K562 (cell line): ENCODE data around the gene FRMD3. TPM values are rescaled to one million over a fixed set of nuclear protein-coding genes. Genes with fewer than 3 reads are reported as not detected.

Experiments
- ATAC-seq: fragments of 200-7000 bp; cut with Tn5 transposase; 3 replicates; pipeline ENCODE4 v1.9.1; 2020; ENCODE audit warnings: moderate library complexity
- BruUV-seq: library from RNA; stranded (reverse); fragments of 400-500 nt; replicated peaks from 2 replicates; lab custom pipeline; 2021; lab: Mats Ljungman, UMichigan
- CTCF ChIA-PET: fragments of 300-600 bp; formaldehyde crosslinking; extraction: SDS; loops from one replicate; lab custom pipeline; 2021; ENCODE audit warnings: low intra/inter-chr PET ratio; lab: Yijun Ruan, JAX
- POLR2A ChIA-PET: fragments of 300-600, 350-650 bp; sonication (Branson Sonifier 250); formaldehyde crosslinking; extraction: SDS; loops from one replicate; lab custom pipeline; 2021; ENCODE audit warnings: antibody characterized with exemption, inconsistent platforms; lab: Yijun Ruan, JAX
- DNase-seq, 4 experiments: peaks; one replicate each; pipeline versions ENCODE4 v3.0.0 to v3.0.0-alpha.2; 2011 to 2018; ENCODE audit warnings: low spot score in 3 of 4, mixed read lengths in 3 of 4; ENCODE audit errors: extremely low read depth in 1 of 4
- FAIRE-seq: peaks from 2 replicates; lab custom pipeline; 2011; peaks lifted over from hg19 to GRCh38; lab: Jason Lieb, UNC
- H2AFZ ChIP-seq: 2 replicates; pipeline ENCODE4 v1.6.0; 2011; ENCODE audit warnings: low read depth, low read length, control low read depth, inconsistent platforms
- H3K27ac ChIP-seq: fragments of 200-600 bp; 3 replicates; pipeline ENCODE4 v1.8.0; 2011; ENCODE audit warnings: low read depth, mild to moderate bottlenecking, control low read depth, inconsistent platforms, low read length, moderate library complexity, mixed read lengths; ENCODE audit errors: extremely low read depth
- H3K27me3 ChIP-seq, 2 experiments: fragments of 300-600 bp in 1 of 2; 2 replicates in 1 of 2; 3 replicates in 1 of 2; pipeline versions ENCODE4 v1.6.0 to v1.8.0; 2011; ENCODE audit warnings: inconsistent platforms in 2 of 2, low read length in 2 of 2, mild to moderate bottlenecking in 1 of 2, mixed read lengths in 1 of 2, moderate library complexity in 1 of 2; ENCODE audit not compliant: control insufficient read depth in 2 of 2, insufficient read depth in 2 of 2
- H3K36me3 ChIP-seq: fragments of 300-600 bp; 3 replicates; pipeline ENCODE4 v1.8.0; 2011; ENCODE audit warnings: mild to moderate bottlenecking, low read length, inconsistent platforms; ENCODE audit not compliant: control insufficient read depth, insufficient read depth
- H3K4me1 ChIP-seq, 2 experiments: fragments of 200-600 bp in 1 of 2; replicated peaks in 1 of 2; 2 replicates in 1 of 2; 3 replicates in 1 of 2; pipeline versions ENCODE4 v1.5.1 to v1.8.0; 2011; ENCODE audit warnings: inconsistent platforms in 2 of 2, low read length in 2 of 2, mild to moderate bottlenecking in 1 of 2, mixed read lengths in 1 of 2, moderate library complexity in 1 of 2; ENCODE audit not compliant: control insufficient read depth in 2 of 2, insufficient read depth in 2 of 2
- H3K4me2 ChIP-seq: 2 replicates; pipeline ENCODE4 v1.6.1; 2011; ENCODE audit warnings: low read length, control low read depth, inconsistent platforms, mixed read lengths; ENCODE audit not compliant: insufficient read depth
- H3K4me3 ChIP-seq: fragments of 200-600 bp; sonication (generic), shearing (Covaris generic); 2 replicates; pipeline ENCODE4 v1.5.1; 2016; ENCODE audit warnings: control low read depth, inconsistent platforms
- H3K79me2 ChIP-seq: fragments of 200-600 bp; 3 replicates; pipeline ENCODE4 v1.8.0; 2011; ENCODE audit warnings: low read length, inconsistent platforms; ENCODE audit not compliant: control insufficient read depth, insufficient read depth
- H3K9ac ChIP-seq, 2 experiments: 2 replicates each; pipeline versions ENCODE4 v1.6.0 to v1.6.1; 2011; ENCODE audit warnings: low read depth in 2 of 2, low read length in 2 of 2, control low read depth in 1 of 2, inconsistent platforms in 1 of 2, mild to moderate bottlenecking in 1 of 2, mixed read lengths in 1 of 2; ENCODE audit not compliant: insufficient read depth in 1 of 2
- H3K9me1 ChIP-seq: one replicate; pipeline ENCODE4 v1.6.0; 2011; ENCODE audit warnings: inconsistent platforms, mild to moderate bottlenecking, low read length, moderate library complexity; ENCODE audit not compliant: control insufficient read depth, insufficient read depth
- H3K9me3 ChIP-seq: replicated peaks from 2 replicates; pipeline ENCODE4 v1.5.1; 2011; ENCODE audit warnings: low read depth, low read length, inconsistent platforms; ENCODE audit not compliant: control insufficient read depth, insufficient read depth
- H4K20me1 ChIP-seq: replicated peaks from 2 replicates; pipeline ENCODE4 v1.6.1; 2011; ENCODE audit warnings: low read length, inconsistent platforms, mixed read lengths; ENCODE audit not compliant: control insufficient read depth, insufficient read depth
- CCAR2 ChIP-seq: fragments of 200-400 bp; formaldehyde crosslinking; IDR thresholded peaks from 2 replicates; pipeline ENCODE4 v1.6.1; 2017; ENCODE audit warnings: mild to moderate bottlenecking, low read depth, low read length
- HMGN3 ChIP-seq: IDR thresholded peaks from 2 replicates; pipeline ENCODE4 v1.6.1; 2011; ENCODE audit warnings: borderline replicate concordance, low read depth, mild to moderate bottlenecking, mixed read lengths, low read length; ENCODE audit not compliant: insufficient read length; ENCODE audit errors: extremely low read depth
- NFE2L1 ChIP-seq: fragments of 450-650 bp; IDR thresholded peaks from 2 replicates; pipeline ENCODE4 v1.6.1; 2016; ENCODE audit warnings: missing genetic modification characterization, low read depth, mild to moderate bottlenecking, missing compliant biosample characterization, moderate library complexity, borderline replicate concordance
- RBM25 ChIP-seq: fragments of 200-400 bp; formaldehyde crosslinking; IDR thresholded peaks from 2 replicates; pipeline ENCODE4 v1.6.1; 2018; ENCODE audit warnings: low read length, low read depth, moderate library complexity; ENCODE audit not compliant: severe bottlenecking
- WGBS: fragments of 100-300 bp; shearing (Covaris generic); methylation state at CpG from one replicate; pipeline ENCODE4 v1.1.6; 2016; ENCODE audit warnings: low coverage, mixed read lengths; ENCODE audit not compliant: insufficient coverage; ENCODE audit errors: missing lambda C conversion rate; 5-methylcytosine and 5-hydroxymethylcytosine counted together
- in situ Hi-C: fragments of 300-500 bp; cut with MboI; formaldehyde crosslinking; loops from 4 replicates; pipeline ENCODE4 v1.15.0; 2018; ENCODE audit warnings: inconsistent platforms, mixed read lengths
- intact Hi-C: fragments of 100-400 bp; cut with micrococcal nuclease; formaldehyde crosslinking; loops from 2 replicates; pipeline ENCODE4 v1.14.2; 2022
- polyA plus RNA-seq, 8 experiments: library from polyadenylated mRNA; depleted of rRNA in 4 of 8; stranded (reverse) in 5 of 8; unstranded in 3 of 8; fragments of >200 nt; fragmentation: Nextera tagmentation in 2 of 8; fragmentation: Illumina TruSeq in 1 of 8; extraction: Ambion mirVana in 2 of 8; extraction: Trizol in 1 of 8; gene quantifications; 2 replicates each; pipeline versions ENCODE4 v1.2.1 to v1.2.3, GENCODE V29; 2011 to 2014; ENCODE audit warnings: inconsistent platforms in 1 of 8, missing spikeins in 1 of 8
- total RNA-seq, 7 experiments: library from RNA; depleted of rRNA in 6 of 7; stranded (reverse); fragments of >200 nt in 6 of 7; fragmentation: Illumina TruSeq in 2 of 7; extraction: Trizol in 2 of 7; gene quantifications; 2 replicates each; pipeline versions ENCODE4 v1.2.1 to v1.2.3, GENCODE V29; 2011 to 2021; ENCODE audit warnings: low replicate concordance in 1 of 7
- TF ChIP-seq, protein P1 (sequence below): fragments of 250-450 bp; sonication (Bioruptor Pico); IDR thresholded peaks from 2 replicates; pipeline ENCODE4 v1.6.1; 2021; ENCODE audit warnings: mild to moderate bottlenecking
- TF ChIP-seq, protein P2 (sequence below): sonication (generic); formaldehyde crosslinking; IDR thresholded peaks from 2 replicates; pipeline ENCODE4 v1.8.1; 2023; ENCODE audit warnings: missing genetic modification reagents, mild to moderate bottlenecking, borderline replicate concordance

Gene FRMD3
- total and polyA plus RNA-seq, 9 of the 15 experiments (the other 6 are each of a cell fraction or from before 2014, with no cell fraction given): 0.09 to 0.51 (median 0.21) TPM

DNA sequence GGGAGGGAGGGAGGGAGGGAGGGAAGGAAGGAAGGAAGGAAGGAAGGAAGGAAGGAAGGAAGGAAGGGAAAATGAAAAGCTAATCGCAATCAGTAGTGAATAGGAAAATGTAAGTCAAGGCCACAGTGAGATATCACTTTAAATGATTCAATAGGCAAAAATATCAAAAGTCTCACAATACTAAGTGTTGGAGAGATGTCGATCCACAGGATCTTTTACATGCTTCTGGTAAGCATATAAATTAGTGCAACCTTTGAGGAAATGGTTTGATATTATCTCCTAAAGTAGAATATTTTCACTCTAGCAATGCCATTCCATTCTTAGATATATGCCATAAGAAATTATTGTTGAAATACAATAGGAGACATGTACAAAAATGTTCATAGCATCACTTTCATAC is 58.4 kb downstream of the FRMD3 start:
- DNase-seq (no peak), FAIRE-seq (no peak)

More for the DNA sequence above, 58.4 kb downstream of the FRMD3 start:
- Histone ChIP-seq H3K27ac (no peak overlapping the region), H3K27me3 (no peaks in the 10 kb centered on the region), H3K9ac (no peak overlapping the region), H3K9me3 (no peaks in the 10 kb centered on the region), H3K9me1 (no peaks in the 10 kb centered on the region), H2AFZ (no peak overlapping the region), H3K4me3 (no peak overlapping the region), H3K4me1 (no peaks in the 10 kb centered on the region), H3K36me3 (no peaks in the 10 kb centered on the region), H4K20me1 (no peaks in the 10 kb centered on the region), H3K4me2 (no peak overlapping the region), H3K79me2 (no peaks in the 10 kb centered on the region)
- in situ Hi-C loops (no loop called here), intact Hi-C loops (no loop called here)
- ChIA-PET POLR2A (no interaction called here), CTCF (no interaction called here)
- 0% methylated on average over 1 of the region's 2 CpGs for WGBS
- TF ChIP-seq, protein P1, sequence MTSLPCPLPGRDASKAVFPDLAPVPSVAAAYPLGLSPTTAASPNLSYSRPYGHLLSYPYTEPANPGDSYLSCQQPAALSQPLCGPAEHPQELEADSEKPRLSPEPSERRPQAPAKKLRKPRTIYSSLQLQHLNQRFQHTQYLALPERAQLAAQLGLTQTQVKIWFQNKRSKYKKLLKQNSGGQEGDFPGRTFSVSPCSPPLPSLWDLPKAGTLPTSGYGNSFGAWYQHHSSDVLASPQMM (CRISPR knock-in tag): no peak
- TF ChIP-seq NFE2L1 (tag): no peak
- TF ChIP-seq RBM25: peak; percentile 55
- no peak for TF ChIP-seq HMGN3
- no peak for TF ChIP-seq CCAR2
- TF ChIP-seq, protein P2, sequence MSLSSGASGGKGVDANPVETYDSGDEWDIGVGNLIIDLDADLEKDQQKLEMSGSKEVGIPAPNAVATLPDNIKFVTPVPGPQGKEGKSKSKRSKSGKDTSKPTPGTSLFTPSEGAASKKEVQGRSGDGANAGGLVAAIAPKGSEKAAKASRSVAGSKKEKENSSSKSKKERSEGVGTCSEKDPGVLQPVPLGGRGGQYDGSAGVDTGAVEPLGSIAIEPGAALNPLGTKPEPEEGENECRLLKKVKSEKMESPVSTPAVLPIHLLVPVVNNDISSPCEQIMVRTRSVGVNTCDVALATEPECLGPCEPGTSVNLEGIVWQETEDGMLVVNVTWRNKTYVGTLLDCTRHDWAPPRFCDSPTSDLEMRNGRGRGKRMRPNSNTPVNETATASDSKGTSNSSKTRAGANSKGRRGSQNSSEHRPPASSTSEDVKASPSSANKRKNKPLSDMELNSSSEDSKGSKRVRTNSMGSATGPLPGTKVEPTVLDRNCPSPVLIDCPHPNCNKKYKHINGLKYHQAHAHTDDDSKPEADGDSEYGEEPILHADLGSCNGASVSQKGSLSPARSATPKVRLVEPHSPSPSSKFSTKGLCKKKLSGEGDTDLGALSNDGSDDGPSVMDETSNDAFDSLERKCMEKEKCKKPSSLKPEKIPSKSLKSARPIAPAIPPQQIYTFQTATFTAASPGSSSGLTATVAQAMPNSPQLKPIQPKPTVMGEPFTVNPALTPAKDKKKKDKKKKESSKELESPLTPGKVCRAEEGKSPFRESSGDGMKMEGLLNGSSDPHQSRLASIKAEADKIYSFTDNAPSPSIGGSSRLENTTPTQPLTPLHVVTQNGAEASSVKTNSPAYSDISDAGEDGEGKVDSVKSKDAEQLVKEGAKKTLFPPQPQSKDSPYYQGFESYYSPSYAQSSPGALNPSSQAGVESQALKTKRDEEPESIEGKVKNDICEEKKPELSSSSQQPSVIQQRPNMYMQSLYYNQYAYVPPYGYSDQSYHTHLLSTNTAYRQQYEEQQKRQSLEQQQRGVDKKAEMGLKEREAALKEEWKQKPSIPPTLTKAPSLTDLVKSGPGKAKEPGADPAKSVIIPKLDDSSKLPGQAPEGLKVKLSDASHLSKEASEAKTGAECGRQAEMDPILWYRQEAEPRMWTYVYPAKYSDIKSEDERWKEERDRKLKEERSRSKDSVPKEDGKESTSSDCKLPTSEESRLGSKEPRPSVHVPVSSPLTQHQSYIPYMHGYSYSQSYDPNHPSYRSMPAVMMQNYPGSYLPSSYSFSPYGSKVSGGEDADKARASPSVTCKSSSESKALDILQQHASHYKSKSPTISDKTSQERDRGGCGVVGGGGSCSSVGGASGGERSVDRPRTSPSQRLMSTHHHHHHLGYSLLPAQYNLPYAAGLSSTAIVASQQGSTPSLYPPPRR (CRISPR knock-in tag): no peak
- ATAC-seq: no peak
- BruUV-seq: no TSS peak
